Measurements from ENCODE around the gene GRAMD1A. TPM values are rescaled to one million over a fixed set of nuclear protein-coding genes. Genes with fewer than 3 reads are reported as not detected.

The GRAMD1A gene
- total RNA-seq, 2 experiments from 2014 or later: 173 to 187 TPM

DNA sequence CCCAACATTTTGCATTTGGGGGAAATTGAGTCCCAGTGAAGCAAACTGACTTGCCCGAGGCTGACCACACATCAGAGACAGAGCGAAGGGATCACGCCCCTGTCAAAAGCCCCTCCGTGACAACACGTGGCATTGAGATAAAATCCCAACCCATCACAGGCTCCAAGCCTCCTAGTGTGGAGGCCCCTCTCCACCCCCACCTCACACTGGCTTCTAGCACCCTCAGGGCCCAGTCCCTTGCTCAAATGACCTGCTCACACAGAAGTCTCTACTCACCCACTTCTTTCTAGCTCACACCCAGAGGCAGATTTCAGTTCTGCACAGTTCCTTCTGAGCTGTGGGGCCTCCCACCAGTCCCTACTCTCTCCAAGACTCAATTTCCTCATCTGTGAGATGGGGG lies 51.7 kb downstream of the GRAMD1A start:
- DNase-seq (no peak), ATAC-seq (ENCODE audit: low read depth) (no peak)
- no peak overlapping the region for H3K27ac Mint-ChIP-seq
- H3K9me3 Mint-ChIP-seq: no peaks in the 10 kb centered on the region
- H3K36me3 Mint-ChIP-seq: no peaks in the 10 kb centered on the region
- no peak overlapping the region for H3K4me3 Mint-ChIP-seq
- peaks cover 3% of the 10 kb centered on the region for H3K27me3 Mint-ChIP-seq
- POLR2A ChIA-PET: no interaction called here
- no peaks in the 10 kb centered on the region for H3K4me1 Mint-ChIP-seq

DNA sequence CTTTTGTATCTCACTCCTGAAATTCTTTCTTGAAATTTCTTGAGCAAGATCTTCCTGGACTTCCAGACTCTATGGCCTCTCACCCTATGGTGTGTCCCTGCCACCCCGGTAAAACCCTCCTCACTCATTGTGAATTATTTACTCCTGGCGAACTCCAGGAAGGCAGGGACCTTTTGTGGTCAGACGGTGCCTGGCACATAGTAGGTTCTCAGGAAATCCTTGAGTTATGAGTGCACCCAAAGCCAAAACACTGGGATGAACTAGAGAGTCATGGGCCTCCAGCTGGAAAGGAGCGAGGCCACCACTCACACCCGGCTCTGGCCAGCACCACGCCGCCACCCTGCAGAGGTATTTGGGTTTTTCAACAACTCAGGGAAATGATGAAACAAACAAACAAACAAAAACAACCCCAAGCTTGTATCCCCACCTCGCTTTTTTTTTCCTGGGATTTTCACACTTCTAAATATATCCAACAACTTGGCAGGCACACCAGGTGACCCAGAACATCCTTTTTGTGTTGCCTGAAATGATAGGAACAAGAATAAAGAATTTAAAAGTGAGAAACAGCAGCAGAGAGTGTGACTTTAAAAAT lies 52.6 kb downstream of the GRAMD1A start:
- no peaks in the 10 kb centered on the region for H3K4me1 Mint-ChIP-seq
- POLR2A ChIA-PET: interaction anchor here (0.6 kb wide), 1 partner anchor 59 kb away, joined by 3 read pairs; no protein-coding TSS in a partner anchor
- peaks cover 3% of the 10 kb centered on the region for H3K27me3 Mint-ChIP-seq
- H3K9me3 Mint-ChIP-seq: no peaks in the 10 kb centered on the region
- H3K4me3 Mint-ChIP-seq: no peak overlapping the region
- ATAC-seq (ENCODE audit: low read depth) (no peak), DNase-seq (no peak)
- H3K36me3 Mint-ChIP-seq: no peaks in the 10 kb centered on the region
- H3K27ac Mint-ChIP-seq: no peak overlapping the region

DNA sequence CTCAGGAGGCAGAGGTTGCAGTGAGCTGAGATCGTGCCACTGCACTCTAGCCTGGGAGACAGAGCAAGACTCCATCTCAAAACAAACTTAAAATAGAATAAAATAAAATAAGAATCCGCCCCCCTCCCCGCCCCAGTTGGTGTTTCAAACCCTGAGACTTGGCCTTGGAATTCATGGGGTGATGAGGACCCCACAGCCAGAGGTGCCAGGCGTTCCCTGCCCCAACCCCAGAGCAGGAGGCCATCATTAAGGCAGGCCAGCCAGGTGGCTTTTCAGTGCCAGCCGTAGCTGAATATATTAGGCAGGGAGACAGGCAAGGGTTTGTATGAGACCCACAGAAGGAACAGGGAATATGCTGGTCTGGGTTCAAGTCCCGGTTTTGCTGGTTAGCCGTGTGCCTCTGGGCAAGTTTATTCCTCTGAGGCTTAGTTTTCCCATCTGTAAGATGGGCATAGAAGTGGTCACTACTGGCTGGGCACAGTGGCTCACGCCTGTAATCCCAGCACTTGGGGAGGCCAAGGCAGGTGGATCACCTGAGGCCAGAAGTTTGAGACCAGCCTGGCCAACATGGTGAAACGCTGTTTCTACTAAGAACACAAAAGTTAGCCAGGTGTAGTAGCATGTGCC lies 53.7 kb downstream of the GRAMD1A start:
- Mint-ChIP-seq H3K36me3 (no peaks in the 10 kb centered on the region), H3K27me3 (peaks cover 3% of the 10 kb centered on the region), H3K27ac (no peak overlapping the region), H3K4me3 (no peak overlapping the region), H3K9me3 (no peaks in the 10 kb centered on the region), H3K4me1 (no peaks in the 10 kb centered on the region)
- DNase-seq: no peak
- POLR2A ChIA-PET: no interaction called here
- no peak for ATAC-seq (ENCODE audit: low read depth)

DNA sequence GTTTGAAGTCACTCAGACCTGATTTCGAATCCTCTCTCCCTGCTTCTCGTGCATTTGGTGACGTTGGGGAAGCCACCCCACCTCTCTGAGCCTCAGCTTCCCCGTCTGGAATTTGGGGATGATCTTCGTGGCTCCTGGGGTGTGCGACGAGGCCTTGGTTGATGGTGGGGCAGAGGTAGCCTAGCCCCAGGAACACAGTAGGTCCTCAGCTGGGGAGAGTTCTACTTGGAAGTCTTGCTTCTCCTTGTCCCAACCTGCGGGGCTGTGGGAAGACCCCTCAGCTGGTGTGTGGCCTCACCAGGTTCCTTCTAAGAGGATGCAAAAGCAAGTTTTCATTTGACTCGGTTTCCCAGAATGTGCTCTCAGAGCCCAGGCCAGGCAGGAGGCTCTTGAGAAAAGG lies 54.5 kb downstream of the GRAMD1A start:
- Mint-ChIP-seq H3K27me3 (peaks cover 3% of the 10 kb centered on the region), H3K4me1 (no peaks in the 10 kb centered on the region), H3K4me3 (no peak overlapping the region), H3K36me3 (no peaks in the 10 kb centered on the region), H3K9me3 (no peaks in the 10 kb centered on the region), H3K27ac (no peak overlapping the region)
- DNase-seq (no peak), ATAC-seq (ENCODE audit: low read depth) (no peak)
- POLR2A ChIA-PET: no interaction called here

DNA sequence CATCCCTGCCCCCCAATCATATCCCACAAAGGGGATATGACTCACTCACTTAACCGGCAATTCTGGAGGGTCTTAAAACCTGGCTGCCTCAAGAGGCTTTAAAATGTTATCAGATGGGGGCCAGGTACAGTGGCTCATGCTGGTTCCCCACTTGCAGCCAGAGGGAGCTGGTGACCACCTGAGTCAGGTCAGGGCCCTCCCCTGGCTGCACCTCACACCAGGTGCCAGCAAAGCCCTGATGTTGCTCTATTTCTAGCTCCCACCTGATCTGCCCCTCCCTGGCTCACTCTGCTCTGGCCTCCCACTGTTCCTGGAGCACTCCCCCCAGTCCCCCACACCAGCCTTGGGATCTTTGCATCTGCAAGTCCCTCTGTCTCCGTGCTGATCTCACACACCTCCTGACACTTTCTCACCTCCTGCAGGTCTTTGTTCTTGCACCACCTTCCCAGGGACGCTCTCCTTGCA lies 55.6 kb downstream of the GRAMD1A start:
- H3K4me3 Mint-ChIP-seq: no peak overlapping the region
- no peak for DNase-seq
- no peak overlapping the region for H3K27ac Mint-ChIP-seq
- POLR2A ChIA-PET: interaction anchor here (0.5 kb wide), 1 partner anchor 39 kb away, joined by 4 read pairs; no protein-coding TSS in a partner anchor
- ATAC-seq (ENCODE audit: low read depth): peak; percentile 58
- no peaks in the 10 kb centered on the region for H3K9me3 Mint-ChIP-seq
- peaks cover 3% of the 10 kb centered on the region for H3K27me3 Mint-ChIP-seq
- H3K4me1 Mint-ChIP-seq: no peaks in the 10 kb centered on the region
- H3K36me3 Mint-ChIP-seq: no peaks in the 10 kb centered on the region

DNA sequence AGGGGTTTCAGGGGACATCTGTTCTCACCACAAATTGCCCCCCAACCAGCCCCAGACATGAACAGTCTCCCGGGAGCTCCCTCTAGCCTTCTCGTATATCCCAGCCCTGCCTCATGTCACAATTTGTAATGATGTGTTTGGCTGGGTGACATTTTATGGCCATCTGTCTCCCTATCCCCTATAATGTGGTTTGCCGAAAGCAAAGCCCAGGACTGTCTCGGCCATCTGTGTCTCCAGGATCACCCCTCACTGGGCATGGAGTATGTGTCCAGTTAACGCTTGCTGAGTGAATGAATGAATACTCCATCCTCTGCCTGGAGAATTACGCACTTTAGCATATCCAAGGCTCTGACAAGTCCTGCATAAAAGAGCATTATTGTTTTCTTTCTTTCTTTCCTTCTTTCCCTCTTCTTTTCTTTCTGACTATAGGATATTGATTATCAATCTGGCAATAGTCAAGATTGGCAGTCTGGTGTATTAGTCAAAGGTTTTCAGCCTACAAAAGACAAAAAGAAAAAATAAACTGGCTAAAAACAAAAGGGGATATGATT lies 56.5 kb downstream of the GRAMD1A start:
- Mint-ChIP-seq H3K27me3 (peaks cover 3% of the 10 kb centered on the region), H3K4me3 (no peak overlapping the region), H3K9me3 (no peaks in the 10 kb centered on the region), H3K4me1 (no peaks in the 10 kb centered on the region), H3K27ac (no peak overlapping the region), H3K36me3 (no peaks in the 10 kb centered on the region)
- ATAC-seq (ENCODE audit: low read depth): no peak
- POLR2A ChIA-PET: no interaction called here
- DNase-seq: no peak

DNA sequence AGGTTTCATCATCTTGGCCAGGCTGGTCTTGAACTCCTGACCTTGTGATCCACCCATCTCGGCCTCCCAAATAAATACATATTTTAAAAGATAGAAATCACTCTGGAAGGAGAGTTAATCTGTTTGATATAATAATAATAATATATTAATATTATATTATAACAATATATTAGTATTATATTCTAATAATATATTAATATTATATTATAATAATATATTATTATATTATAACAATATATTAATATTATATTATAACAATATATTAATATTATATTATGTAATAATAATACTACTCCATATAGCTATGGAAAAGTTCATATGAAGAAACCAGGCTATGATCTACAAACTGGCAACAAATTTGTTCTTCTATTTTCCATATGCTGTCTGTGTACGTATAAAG lies 58.2 kb downstream of the GRAMD1A start:
- no peak for DNase-seq
- Mint-ChIP-seq H3K27ac (no peak overlapping the region), H3K4me3 (no peak overlapping the region), H3K4me1 (no peaks in the 10 kb centered on the region), H3K9me3 (no peaks in the 10 kb centered on the region), H3K27me3 (peaks cover 8% of the 10 kb centered on the region), H3K36me3 (no peaks in the 10 kb centered on the region)
- POLR2A ChIA-PET: no interaction called here
- no peak for ATAC-seq (ENCODE audit: low read depth)

DNA sequence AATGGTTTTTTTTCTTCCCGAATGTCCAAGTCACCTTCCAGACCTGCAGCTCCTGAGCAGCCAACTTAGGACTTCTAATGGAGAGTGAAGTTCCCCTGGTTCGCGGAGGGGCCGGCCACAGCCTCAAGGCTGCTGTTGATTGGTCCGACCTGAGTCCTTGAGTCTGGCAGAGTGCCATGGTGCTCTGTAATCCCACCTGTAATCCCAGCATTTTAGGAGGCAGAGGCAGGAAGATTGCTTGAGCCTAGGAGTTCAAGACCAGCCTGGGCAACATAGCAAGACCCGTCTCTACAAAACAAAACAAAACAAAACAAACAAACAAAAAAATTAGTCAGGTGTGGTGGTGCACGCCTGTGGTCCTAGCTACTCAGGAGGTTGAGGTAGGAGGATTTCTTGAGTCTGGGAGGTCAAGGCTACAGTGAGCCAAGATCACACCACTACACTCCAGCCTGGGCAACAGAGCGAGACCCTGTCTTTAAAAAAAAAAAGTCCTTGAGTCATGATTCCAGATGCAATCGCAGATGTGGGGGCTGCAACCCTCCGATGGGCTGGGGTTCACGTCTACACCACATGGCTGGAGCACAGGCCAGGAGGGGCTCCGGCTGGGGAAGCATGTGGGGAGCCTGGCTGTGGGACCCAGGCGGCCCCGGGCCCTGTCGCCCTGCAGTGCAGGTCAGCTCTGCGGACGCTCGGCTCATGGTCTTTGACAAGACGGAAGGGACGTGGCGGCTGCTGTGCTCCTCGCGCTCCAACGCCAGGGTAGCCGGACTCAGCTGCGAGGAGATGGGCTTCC lies 59.1 kb downstream of the GRAMD1A start:
- ATAC-seq (ENCODE audit: low read depth) (no peak), DNase-seq (no peak)
- Mint-ChIP-seq H3K4me3 (no peak overlapping the region), H3K27ac (no peak overlapping the region), H3K27me3 (peaks cover 12% of the 10 kb centered on the region), H3K36me3 (no peaks in the 10 kb centered on the region), H3K4me1 (no peaks in the 10 kb centered on the region), H3K9me3 (no peaks in the 10 kb centered on the region)
- POLR2A ChIA-PET: interaction anchor here (0.7 kb wide), 1 partner anchor 82 kb away, joined by 3 read pairs; no protein-coding TSS in a partner anchor

DNA sequence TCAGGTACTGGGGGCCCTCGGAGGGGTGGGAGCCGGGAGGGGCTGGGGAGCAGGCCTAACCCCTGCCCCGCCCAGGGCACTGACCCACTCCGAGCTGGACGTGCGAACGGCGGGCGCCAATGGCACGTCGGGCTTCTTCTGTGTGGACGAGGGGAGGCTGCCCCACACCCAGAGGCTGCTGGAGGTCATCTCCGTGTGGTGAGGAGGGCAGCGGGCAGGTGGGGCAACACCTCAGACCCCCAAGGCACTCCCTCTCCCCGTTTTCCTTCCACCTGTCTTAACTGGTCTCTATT lies 59.6 kb downstream of the GRAMD1A start:
- Mint-ChIP-seq H3K4me1 (no peaks in the 10 kb centered on the region), H3K27ac (no peak overlapping the region), H3K36me3 (no peaks in the 10 kb centered on the region), H3K4me3 (no peak overlapping the region), H3K27me3 (peaks cover 13% of the 10 kb centered on the region), H3K9me3 (no peaks in the 10 kb centered on the region)
- no peak for ATAC-seq (ENCODE audit: low read depth)
- POLR2A ChIA-PET: no interaction called here
- DNase-seq: no peak

DNA sequence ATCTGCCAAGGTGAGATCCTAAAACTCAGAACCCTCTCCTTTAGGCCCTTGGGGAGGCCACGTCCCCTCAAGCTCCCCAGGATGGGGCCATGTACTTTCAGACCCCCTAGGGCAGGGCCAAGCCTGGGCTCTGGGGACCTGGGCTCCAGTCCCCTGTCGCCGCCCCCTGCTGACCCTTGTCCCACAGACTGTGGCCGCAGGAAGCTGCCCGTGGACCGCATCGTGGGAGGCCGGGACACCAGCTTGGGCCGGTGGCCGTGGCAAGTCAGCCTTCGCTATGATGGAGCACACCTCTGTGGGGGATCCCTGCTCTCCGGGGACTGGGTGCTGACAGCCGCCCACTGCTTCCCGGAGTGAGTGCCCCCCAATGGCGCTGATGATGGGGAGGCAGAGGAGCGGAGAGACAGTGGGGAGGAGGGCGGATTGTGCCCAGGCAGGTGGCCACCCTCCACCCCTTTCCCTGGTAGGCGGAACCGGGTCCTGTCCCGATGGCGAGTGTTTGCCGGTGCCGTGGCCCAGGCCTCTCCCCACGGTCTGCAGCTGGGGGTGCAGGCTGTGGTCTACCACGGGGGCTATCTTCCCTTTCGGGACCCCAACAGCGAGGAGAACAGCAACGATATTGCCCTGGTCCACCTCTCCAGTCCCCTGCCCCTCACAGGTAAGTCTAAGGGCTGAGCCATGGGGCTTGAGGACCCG lies 60.2 kb downstream of the GRAMD1A start:
- H3K27me3 Mint-ChIP-seq: peaks cover 13% of the 10 kb centered on the region
- H3K4me1 Mint-ChIP-seq: no peaks in the 10 kb centered on the region
- ATAC-seq (ENCODE audit: low read depth) (no peak), DNase-seq (no peak)
- POLR2A ChIA-PET: no interaction called here
- no peaks in the 10 kb centered on the region for H3K9me3 Mint-ChIP-seq
- no peak overlapping the region for H3K27ac Mint-ChIP-seq
- no peaks in the 10 kb centered on the region for H3K36me3 Mint-ChIP-seq
- H3K4me3 Mint-ChIP-seq: no peak overlapping the region

DNA sequence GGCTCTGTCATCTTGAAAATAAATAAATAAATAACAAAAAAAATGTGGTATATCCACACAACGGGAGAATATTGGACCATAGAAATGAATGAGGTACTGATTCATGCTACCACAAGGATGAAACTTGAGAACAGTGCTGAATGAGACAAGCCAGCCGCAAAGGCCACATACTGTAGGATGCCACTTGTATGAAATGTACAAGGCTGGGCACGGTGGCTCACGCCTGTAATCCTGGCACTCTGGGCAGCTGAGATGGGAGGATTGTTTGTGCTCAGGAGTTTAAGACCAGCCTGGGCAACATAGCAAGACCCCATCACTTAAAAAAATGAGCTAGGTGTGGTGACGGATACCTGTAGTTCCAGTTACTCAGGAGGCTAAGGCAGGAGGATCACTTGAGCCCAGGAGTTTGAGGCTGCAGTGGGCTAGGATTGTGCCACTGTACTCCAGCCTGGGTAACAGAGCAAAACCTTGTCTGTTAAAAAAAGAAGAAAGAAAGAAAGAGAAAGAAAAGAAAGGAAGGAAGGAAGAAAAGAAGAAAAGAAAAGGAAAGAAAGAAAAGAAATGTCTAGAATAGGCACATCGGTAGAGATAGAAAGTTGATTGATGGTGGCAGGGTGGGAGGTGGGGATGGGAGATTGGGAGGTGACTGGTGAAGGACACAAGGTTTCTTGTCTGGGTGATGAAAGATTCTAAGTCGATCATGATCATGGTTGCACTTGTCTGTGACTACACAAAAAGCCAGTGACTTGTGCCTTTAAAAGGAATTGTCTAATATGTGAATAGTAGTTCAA lies 61.7 kb downstream of the GRAMD1A start:
- Mint-ChIP-seq H3K27me3 (peaks cover 10% of the 10 kb centered on the region), H3K4me1 (peaks cover 1% of the 10 kb centered on the region), H3K36me3 (no peaks in the 10 kb centered on the region), H3K27ac (no peak overlapping the region), H3K9me3 (no peaks in the 10 kb centered on the region), H3K4me3 (no peak overlapping the region)
- ATAC-seq (ENCODE audit: low read depth) (no peak), DNase-seq (no peak)
- POLR2A ChIA-PET: no interaction called here

DNA sequence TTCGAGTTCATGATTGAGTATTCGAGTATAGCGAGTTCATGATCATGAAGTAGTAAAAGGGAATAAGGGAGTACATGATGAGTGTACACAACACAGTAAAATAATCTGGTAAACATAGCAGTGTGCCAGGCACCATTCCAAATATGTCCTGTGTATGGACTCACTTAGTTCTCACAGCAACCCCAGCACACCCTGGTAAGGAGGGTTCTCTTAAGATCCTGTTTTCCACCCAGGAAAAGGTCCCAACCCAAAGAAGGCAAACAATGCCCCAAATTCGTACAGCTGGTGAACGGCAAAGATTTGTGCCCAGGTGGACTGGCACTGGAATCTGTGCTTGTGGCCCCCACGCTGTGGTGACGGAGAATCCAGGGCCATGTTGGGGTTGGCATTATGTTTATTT lies 62.8 kb downstream of the GRAMD1A start:
- no peak for DNase-seq
- Mint-ChIP-seq H3K27me3 (peaks cover 10% of the 10 kb centered on the region), H3K9me3 (no peaks in the 10 kb centered on the region), H3K27ac (no peak overlapping the region), H3K4me1 (peaks cover 5% of the 10 kb centered on the region), H3K4me3 (no peak overlapping the region), H3K36me3 (no peaks in the 10 kb centered on the region)
- POLR2A ChIA-PET: no interaction called here
- no peak for ATAC-seq (ENCODE audit: low read depth)
